OCI-LY7 (cell line): Measurements from ENCODE around the gene CD44.

Experiments
- CTCF ChIP-seq: fragments of 200-600 bp; sonication (generic); conservative IDR thresholded peaks from 2 replicates; pipeline ENCODE4 v1.5.1; 2014; ENCODE audit warnings: mild to moderate bottlenecking, antibody characterized with exemption, low read length, moderate library complexity, mixed read lengths
- EZH2phosphoT487 ChIP-seq: fragments of 200-600 bp; sonication (generic); IDR thresholded peaks from 2 replicates; pipeline ENCODE4 v1.6.1; 2018; ENCODE audit warnings: low read depth, borderline replicate concordance, mild to moderate bottlenecking, mixed run types, antibody characterized with exemption, low read length, moderate library complexity, mixed read lengths

GRCh38 chr11:35270342-35270741, 131.4 kb downstream of the CD44 start:
- no peak for TF ChIP-seq CTCF
- no peak for TF ChIP-seq EZH2phosphoT487
